ENCODE data around the gene USP48. TPM values are rescaled to one million over a fixed set of nuclear protein-coding genes. Genes with fewer than 3 reads are reported as not detected.

USP48 gene
- total and polyA plus RNA-seq, 2 of the 13 experiments (the other 11 are each of a cell fraction or from before 2014, with no cell fraction given), result 30.4 to 30.7 TPM

- in situ Hi-C loops (cut with HindIII; ENCODE audit: extremely low pct_ligation_motif_present, low pct_unique_long_range_greater_than_20kb), result no loop called here
- Histone ChIP-seq H3K36me3 (replicated peaks in 1 of 2; ENCODE audit: control insufficient read depth in 1 of 2, insufficient read depth in 2 of 2, low read length in 2 of 2) (peaks cover 5 to 39% of the 10 kb centered on the region in 2 experiments), H3K27ac (ENCODE audit: extremely low read length, insufficient read depth, low read length) (no peak overlapping the region), H3K4me2 (ENCODE audit: low read depth, low read length) (no peak overlapping the region), H2AFZ (ENCODE audit: low read length) (no peak overlapping the region), H3K4me3 (replicated peaks in 1 of 3; ENCODE audit: insufficient read depth in 1 of 3, low read depth in 2 of 3, low read length in 3 of 3) (no peak overlapping the region), H3K9me3 (ENCODE audit: low read length) (no peaks in the 10 kb centered on the region), H3K27me3 (ENCODE audit: control insufficient read depth in 1 of 2, insufficient read depth in 2 of 2, low read length in 2 of 2) (no peaks in the 10 kb centered on the region), H3K9ac (ENCODE audit: insufficient read depth, low read depth, low read length) (no peak overlapping the region), H3K79me2 (ENCODE audit: insufficient read depth, low read length) (no peaks in the 10 kb centered on the region), H4K20me1 (ENCODE audit: insufficient read depth, low read length) (no peaks in the 10 kb centered on the region), H3K4me1 (ENCODE audit: insufficient read depth, low read length) (no peaks in the 10 kb centered on the region)
- no TSS peak for BruUV-seq (replicated peaks)
- TF ChIP-seq ZNF572 (CRISPR knock-in tag; IDR thresholded peaks at IDR 0.05) (no peak), AFF4 (CRISPR knock-in tag; IDR thresholded peaks at IDR 0.05) (no peak), HMGA1 (CRISPR knock-in tag; conservative IDR thresholded peaks at IDR 0.05) (no peak), ZNF616 (CRISPR knock-in tag; IDR thresholded peaks at IDR 0.05; ENCODE audit: low read depth) (no peak), ZFYVE20 (CRISPR knock-in tag; IDR thresholded peaks at IDR 0.05; ENCODE audit: borderline replicate concordance, low read depth) (no peak), ZNF337 (CRISPR knock-in tag; IDR thresholded peaks at IDR 0.05; ENCODE audit: borderline replicate concordance, low read depth) (no peak)
- ATAC-seq, result no peak
- intact Hi-C loops (cut with micrococcal nuclease; ENCODE audit: unreplicated experiment), result no loop called here
- ChIA-PET CTCF (ENCODE audit: low intra/inter-chr PET ratio, low total read pairs) (no interaction called here), POLR2A (no interaction called here)
- FAIRE-seq, result no peak
- 100% methylated on average over 1 of the region's 1 CpG for WGBS (ENCODE audit: low lambda C conversion rate)
- DNase-seq (ENCODE audit: low spot score), result no peak
Observed at GRCh38 chr1:21725748-21726392, 57.1 kb downstream of the USP48 start.
